ENCODE data around the gene EEF1A2.

DNA sequence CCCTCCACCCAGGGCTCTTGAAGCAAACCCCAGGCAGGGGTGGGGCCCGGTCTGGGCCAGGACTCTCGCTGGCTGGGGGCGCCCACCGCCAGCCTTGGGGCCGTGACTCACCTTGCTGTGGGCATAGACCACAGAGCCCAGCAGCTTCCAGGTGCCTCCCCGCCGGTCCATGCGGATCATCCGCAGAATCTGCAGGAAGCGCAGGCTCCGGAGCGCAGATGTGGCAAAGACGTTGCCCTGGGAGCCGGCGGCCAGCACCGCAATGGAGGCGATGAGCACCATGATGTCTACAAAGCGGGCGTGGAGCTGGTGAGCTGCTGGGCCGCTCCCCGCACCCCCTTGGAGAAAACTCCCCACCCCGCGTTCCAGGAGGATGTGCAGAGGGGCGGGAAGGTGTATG lies 54.3 kb downstream of the EEF1A2 start:
- TF ChIP-seq POLR2A (IDR thresholded peaks at IDR 0.05): no peak
- TF ChIP-seq, protein P1, sequence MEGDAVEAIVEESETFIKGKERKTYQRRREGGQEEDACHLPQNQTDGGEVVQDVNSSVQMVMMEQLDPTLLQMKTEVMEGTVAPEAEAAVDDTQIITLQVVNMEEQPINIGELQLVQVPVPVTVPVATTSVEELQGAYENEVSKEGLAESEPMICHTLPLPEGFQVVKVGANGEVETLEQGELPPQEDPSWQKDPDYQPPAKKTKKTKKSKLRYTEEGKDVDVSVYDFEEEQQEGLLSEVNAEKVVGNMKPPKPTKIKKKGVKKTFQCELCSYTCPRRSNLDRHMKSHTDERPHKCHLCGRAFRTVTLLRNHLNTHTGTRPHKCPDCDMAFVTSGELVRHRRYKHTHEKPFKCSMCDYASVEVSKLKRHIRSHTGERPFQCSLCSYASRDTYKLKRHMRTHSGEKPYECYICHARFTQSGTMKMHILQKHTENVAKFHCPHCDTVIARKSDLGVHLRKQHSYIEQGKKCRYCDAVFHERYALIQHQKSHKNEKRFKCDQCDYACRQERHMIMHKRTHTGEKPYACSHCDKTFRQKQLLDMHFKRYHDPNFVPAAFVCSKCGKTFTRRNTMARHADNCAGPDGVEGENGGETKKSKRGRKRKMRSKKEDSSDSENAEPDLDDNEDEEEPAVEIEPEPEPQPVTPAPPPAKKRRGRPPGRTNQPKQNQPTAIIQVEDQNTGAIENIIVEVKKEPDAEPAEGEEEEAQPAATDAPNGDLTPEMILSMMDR (IDR thresholded peaks at IDR 0.05): no peak
